HG03108 (cell line): ENCODE data around the gene LRRC23.

ENCODE experiments used
- ATAC-seq: cut with Tn5 transposase; IDR thresholded peaks from one replicate; pipeline ENCODE4 v1.9.1; 2021; ENCODE audit warnings: moderate library complexity; ENCODE audit not compliant: unreplicated experiment

Gene LRRC23

GRCh38 chr12:6923851-6924250, 19.2 kb downstream of the LRRC23 start:
- no peak for ATAC-seq

GRCh38 chr12:6925239-6925539, 20.6 kb downstream of the LRRC23 start:
- ATAC-seq = no peak

DNA sequence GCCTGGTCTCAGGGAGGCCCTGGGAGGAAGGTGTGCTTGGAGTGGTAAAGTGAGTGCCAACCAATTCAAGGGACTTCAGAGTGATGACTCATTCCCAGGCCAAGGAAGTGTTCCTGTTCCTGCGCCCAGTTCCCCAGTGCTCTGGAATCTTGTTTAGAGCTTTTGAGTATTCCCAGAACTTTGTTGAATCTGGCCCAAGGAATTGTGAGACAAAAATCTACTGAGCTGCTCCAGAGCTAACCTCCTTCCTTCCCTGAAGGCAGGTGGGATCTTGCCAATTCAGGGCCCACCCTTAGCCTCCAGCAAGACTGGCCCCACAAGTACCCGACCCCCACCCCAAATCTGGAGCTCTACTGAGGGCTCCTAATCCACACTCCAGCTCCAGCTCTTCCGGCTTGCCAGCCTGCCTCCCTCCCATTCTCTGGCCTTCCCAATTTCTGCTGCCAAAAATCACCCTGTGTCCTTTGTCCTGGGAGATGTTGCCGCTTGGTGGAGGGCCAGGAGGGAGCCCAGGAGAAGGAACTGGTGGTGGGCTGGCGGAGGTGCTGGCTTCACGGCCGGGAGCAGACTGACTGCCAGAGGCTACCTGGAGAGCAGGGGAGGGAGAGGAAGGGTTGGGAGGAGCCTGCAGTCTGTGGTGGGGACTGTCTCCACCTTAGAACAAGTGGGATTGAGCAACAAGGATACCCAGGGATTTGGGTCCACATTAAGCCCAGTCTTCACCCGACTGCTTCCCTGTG, 21.1 kb downstream of the LRRC23 start:
- ATAC-seq = no peak

GRCh38 chr12:6927379-6928021, 22.9 kb downstream of the LRRC23 start, which contains the start of gene ATN1:
TSS of gene ATN1 (plus strand) at chr12:6927959. CDS start at chr12:6934002, 6,043 bp downstream.
- ATAC-seq = no peak

DNA sequence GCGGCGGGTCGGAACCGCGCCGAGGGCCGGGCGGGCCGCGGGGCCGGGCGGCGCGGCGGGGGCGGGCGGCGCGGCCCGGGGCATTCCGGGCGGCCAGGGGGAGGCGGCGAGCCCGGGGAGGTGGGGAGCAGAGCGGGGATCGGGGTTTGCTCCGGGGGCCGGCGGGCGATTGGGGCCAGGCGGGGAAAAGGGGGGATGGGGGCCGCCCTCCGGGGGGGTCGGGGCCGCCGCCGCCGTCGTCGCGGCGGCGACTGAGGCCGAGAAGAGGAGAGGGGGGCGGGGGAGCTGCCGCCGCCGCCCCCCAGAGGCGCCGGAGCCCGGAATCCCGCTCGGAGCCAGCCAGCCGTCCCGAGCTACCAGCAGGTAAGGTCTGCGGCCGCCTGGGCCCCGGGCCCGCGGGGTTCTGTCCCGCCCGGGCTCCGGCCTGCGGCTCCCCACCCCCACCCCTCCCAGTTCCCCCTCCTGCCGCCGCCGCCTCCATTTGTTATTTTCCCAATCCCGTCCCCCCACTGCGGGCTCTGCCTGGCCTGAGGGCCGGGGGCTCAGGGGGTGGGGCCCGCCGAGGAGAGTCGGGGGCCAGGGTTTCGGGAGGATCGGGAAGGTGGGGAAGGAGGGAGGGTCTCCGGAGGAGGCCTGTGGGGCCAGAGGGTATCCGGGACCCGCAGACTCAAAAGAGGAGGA, 23.5 kb downstream of the LRRC23 start:
- no peak for ATAC-seq

DNA sequence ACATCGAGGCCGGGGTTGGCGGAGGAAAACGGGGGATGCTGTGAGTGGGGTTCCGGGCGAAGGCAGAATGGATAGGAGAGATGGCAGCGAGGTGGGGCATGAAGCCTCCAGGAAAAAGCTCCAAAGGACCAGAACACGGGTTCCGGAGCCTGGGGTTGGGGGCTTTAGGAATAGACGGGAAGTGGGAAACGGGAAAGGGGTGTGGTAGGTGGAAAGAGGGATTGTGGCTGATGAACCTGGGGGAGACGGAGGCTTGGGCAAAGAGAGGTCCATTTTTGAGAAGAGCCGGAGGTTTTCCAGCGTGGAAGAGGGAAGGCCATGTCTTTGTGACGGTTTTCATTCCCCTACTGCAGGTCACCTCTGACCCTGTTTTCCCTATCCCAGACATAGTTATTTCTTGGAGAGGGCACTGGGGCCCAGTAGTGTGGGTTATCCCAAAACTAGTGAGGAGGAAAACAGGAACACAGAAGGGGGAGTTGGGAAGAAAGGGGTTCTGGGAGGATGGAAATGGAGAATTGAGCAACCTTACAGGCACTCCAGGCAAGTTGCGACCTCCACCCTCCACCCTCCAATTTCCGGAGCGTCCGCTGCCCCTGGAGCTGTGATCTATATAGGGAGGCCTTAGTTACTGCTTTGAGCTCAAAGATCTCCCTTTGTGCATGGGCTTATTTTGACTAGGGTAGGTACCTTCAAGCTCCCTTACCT, 24.2 kb downstream of the LRRC23 start:
- no peak for ATAC-seq

- ATAC-seq = no peak
Measured at GRCh38 chr12:6929466-6930452, 25.1 kb downstream of the LRRC23 start.

GRCh38 chr12:6932766-6933165, 28.1 kb downstream of the LRRC23 start:
- no peak for ATAC-seq

DNA sequence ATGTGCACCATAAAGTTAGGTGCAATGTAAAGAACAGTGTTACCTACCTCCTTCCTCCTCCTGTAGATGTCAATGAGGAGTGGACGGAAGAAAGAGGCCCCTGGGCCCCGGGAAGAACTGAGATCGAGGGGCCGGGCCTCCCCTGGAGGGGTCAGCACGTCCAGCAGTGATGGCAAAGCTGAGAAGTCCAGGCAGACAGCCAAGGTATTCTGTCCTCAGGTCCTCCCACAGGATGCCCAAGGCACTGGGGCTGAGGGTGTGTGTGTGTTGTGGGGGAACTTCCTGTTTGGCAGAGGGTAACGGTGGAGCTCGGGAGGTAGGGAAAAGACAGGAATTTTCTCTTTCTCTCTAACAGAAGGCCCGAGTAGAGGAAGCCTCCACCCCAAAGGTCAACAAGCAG, 29.5 kb downstream of the LRRC23 start:
- no peak for ATAC-seq

GRCh38 chr12:6935371-6936193, 31.0 kb downstream of the LRRC23 start:
- no peak for ATAC-seq

GRCh38 chr12:6936194-6936635, 31.6 kb downstream of the LRRC23 start:
- no peak for ATAC-seq

GRCh38 chr12:6936636-6937480, 32.2 kb downstream of the LRRC23 start:
- ATAC-seq = peak; percentile 7

GRCh38 chr12:6937481-6938352, 33.1 kb downstream of the LRRC23 start:
- ATAC-seq = peak; percentile 90

DNA sequence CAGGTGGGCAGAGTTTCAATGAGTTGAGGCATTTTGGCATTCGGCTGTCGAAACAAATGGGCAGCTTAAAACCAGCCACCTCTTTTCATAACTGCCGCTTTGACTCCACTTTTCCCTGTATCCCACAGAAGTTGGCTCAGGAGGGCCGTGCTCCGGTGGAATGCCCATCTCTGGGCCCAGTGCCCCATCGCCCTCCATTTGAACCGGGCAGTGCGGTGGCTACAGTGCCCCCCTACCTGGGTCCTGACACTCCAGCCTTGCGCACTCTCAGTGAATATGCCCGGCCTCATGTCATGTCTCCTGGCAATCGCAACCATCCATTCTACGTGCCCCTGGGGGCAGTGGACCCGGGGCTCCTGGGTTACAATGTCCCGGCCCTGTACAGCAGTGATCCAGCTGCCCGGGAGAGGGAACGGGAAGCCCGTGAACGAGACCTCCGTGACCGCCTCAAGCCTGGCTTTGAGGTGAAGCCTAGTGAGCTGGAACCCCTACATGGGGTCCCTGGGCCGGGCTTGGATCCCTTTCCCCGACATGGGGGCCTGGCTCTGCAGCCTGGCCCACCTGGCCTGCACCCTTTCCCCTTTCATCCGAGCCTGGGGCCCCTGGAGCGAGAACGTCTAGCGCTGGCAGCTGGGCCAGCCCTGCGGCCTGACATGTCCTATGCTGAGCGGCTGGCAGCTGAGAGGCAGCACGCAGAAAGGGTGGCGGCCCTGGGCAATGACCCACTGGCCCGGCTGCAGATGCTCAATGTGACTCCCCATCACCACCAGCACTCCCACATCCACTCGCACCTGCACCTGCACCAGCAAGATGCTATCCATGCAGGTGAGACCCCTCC, 34.0 kb downstream of the LRRC23 start:
- ATAC-seq = no peak

- no peak for ATAC-seq
Measured at GRCh38 chr12:6939191-6939540, 34.5 kb downstream of the LRRC23 start.

DNA sequence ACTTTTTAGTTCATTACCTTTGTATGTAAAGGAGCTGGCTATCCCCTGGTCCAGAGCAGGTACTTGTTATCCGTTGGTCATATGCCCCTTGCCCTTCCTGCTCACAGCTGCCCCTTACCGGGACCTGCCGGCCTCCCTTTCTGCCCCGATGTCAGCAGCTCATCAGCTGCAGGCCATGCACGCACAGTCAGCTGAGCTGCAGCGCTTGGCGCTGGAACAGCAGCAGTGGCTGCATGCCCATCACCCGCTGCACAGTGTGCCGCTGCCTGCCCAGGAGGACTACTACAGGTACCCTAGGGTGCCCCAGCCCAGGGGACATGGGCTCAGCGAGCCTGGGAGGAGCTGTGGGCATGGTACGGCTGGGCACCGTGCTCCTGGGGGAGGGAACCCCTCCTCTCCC, 36.6 kb downstream of the LRRC23 start:
- no peak for ATAC-seq

- no peak for ATAC-seq
Measured at GRCh38 chr12:6941782-6942181, 37.2 kb downstream of the LRRC23 start.
